A549 (cell line): ENCODE measurements around the gene USP2. TPM values are rescaled to one million over a fixed set of nuclear protein-coding genes. Genes with fewer than 3 reads are reported as not detected.

ENCODE experiments used
- ATAC-seq, 2 experiments: fragments of 200-7000 bp in 1 of 2; fragments of >200 bp in 1 of 2; cut with Nextera tagmentation in 1 of 2; cut with Tn5 transposase in 1 of 2; 3 replicates each; pipeline versions ENCODE4 v1.8.0 to v1.9.1; 2018 to 2020; ENCODE audit warnings: mild to moderate bottlenecking in 1 of 2, moderate library complexity in 1 of 2
- CTCF ChIA-PET: fragments of 300-600 bp; sonication (Branson Sonifier 250); formaldehyde crosslinking; extraction: SDS; loops from one replicate; lab custom pipeline; 2021; ENCODE audit warnings: antibody characterized with exemption, inconsistent platforms; lab: Yijun Ruan, JAX
- POLR2A ChIA-PET: fragments of 350-600 bp; formaldehyde crosslinking; extraction: SDS; loops from one replicate; lab custom pipeline; 2021; ENCODE audit warnings: antibody characterized with exemption, inconsistent platforms; lab: Yijun Ruan, JAX
- DNase-seq, 2 experiments: peaks; one replicate each; pipeline versions ENCODE4 v3.0.0 to v3.0.0-alpha.2; 2011 to 2016; ENCODE audit warnings: low read depth in 1 of 2, low spot score in 1 of 2
- FAIRE-seq: peaks from 2 replicates; lab custom pipeline; 2011; peaks lifted over from hg19 to GRCh38; lab: Jason Lieb, UNC
- H3K27ac ChIP-seq, 2 experiments: fragments of >200 bp; sonication (Bioruptor Twin); formaldehyde crosslinking; 3 replicates each; pipeline ENCODE4 v1.5.1; 2016 to 2017
- H3K4me1 ChIP-seq: fragments of >200 bp; sonication (Bioruptor Twin); formaldehyde crosslinking; 3 replicates; pipeline ENCODE4 v1.6.1; 2016
- H3K4me2 ChIP-seq: fragments of >200 bp; sonication (Bioruptor Twin); formaldehyde crosslinking; 3 replicates; pipeline ENCODE4 v1.6.1; 2016
- H3K4me3 ChIP-seq: fragments of >200 bp; sonication (Bioruptor Twin); formaldehyde crosslinking; 3 replicates; pipeline ENCODE4 v1.5.1; 2016
- H3K9me3 ChIP-seq: fragments of >200 bp; sonication (Bioruptor Twin); formaldehyde crosslinking; 3 replicates; pipeline ENCODE4 v1.6.1; 2016
- EHF ChIP-seq: fragments of 250-450 bp; sonication (Bioruptor Pico); IDR thresholded peaks from 2 replicates; pipeline ENCODE4 v1.5.0; 2020; ENCODE audit warnings: mild to moderate bottlenecking
- EP300 ChIP-seq, 2 experiments: fragments of >200 bp; sonication (Bioruptor Twin); formaldehyde crosslinking; IDR thresholded peaks; 2 replicates in 1 of 2; 3 replicates in 1 of 2; pipeline ENCODE4 v1.6.1; 2016 to 2017
- FOXS1 ChIP-seq: fragments of 250-450 bp; sonication (Bioruptor Pico); IDR thresholded peaks from 2 replicates; pipeline ENCODE4 v1.5.0; 2020; ENCODE audit warnings: mild to moderate bottlenecking, moderate library complexity
- KDM5A ChIP-seq: fragments of 200-600 bp; sonication (generic); IDR thresholded peaks from 2 replicates; pipeline ENCODE4 v1.6.1; 2016; ENCODE audit warnings: antibody characterized with exemption, mild to moderate bottlenecking
- MAFK ChIP-seq: fragments of 450-650 bp; IDR thresholded peaks from 2 replicates; pipeline ENCODE4 v1.6.1; 2014; ENCODE audit not compliant: partially characterized antibody
- NR3C1 ChIP-seq: fragments of >200 bp; sonication (Bioruptor Twin); formaldehyde crosslinking; IDR thresholded peaks from 3 replicates; pipeline ENCODE4 v1.6.1; 2017
- PBX3 ChIP-seq: IDR thresholded peaks from 2 replicates; pipeline ENCODE4 v1.6.1; 2012
- POLR2A ChIP-seq: IDR thresholded peaks from 2 replicates; pipeline ENCODE4 v1.6.1; 2012; ENCODE audit warnings: mild to moderate bottlenecking, low read length
- RCOR1 ChIP-seq: fragments of 150-350 bp; IDR thresholded peaks from 2 replicates; pipeline ENCODE4 v1.6.1; 2014; ENCODE audit warnings: antibody characterized with exemption, low read length, low read depth
- RFX5 ChIP-seq: fragments of 450-650 bp; IDR thresholded peaks from 2 replicates; pipeline ENCODE4 v1.7.1; 2014; ENCODE audit warnings: antibody characterized with exemption, mild to moderate bottlenecking, moderate library complexity
- RNF2 ChIP-seq: fragments of 200-600 bp; sonication (generic); IDR thresholded peaks from 2 replicates; pipeline ENCODE4 v1.6.1; 2016; ENCODE audit warnings: low read depth, mild to moderate bottlenecking, antibody characterized with exemption, moderate library complexity, borderline replicate concordance
- TFCP2L1 ChIP-seq: fragments of 250-450 bp; sonication (Bioruptor Pico); IDR thresholded peaks from 2 replicates; pipeline ENCODE4 v1.5.0; 2021; ENCODE audit warnings: mild to moderate bottlenecking
- TP53 ChIP-seq: fragments of 250-450 bp; sonication (Bioruptor Pico); IDR thresholded peaks from 2 replicates; pipeline ENCODE4 v1.5.0; 2021; ENCODE audit warnings: mild to moderate bottlenecking, moderate library complexity
- USF2 ChIP-seq: fragments of 450-650 bp; IDR thresholded peaks from 2 replicates; pipeline ENCODE4 v1.6.1; 2014; ENCODE audit warnings: antibody characterized with exemption
- ZFP36 ChIP-seq: fragments of 450-650 bp; IDR thresholded peaks from 2 replicates; pipeline ENCODE4 v1.6.1; 2014; ENCODE audit warnings: borderline replicate concordance; ENCODE audit not compliant: partially characterized antibody
- ZNF302 ChIP-seq: fragments of 250-450 bp; sonication (Bioruptor Pico); IDR thresholded peaks from 2 replicates; pipeline ENCODE4 v1.9.0; 2021; ENCODE audit warnings: inconsistent platforms, mild to moderate bottlenecking, moderate library complexity
- WGBS: methylation state at CpG from one replicate; pipeline ENCODE4 v1.1.6; 2017; ENCODE audit errors: missing lambda C conversion rate; 5-methylcytosine and 5-hydroxymethylcytosine counted together
- polyA plus RNA-seq, 4 experiments: library from polyadenylated mRNA; depleted of rRNA in 3 of 4; stranded (reverse); fragments of >200 nt; fragmentation: RNase III in 1 of 4; extraction: RNeasy Plus Mini Kit Qiagen cat#74134 plus additional on column Dnase treatment in 1 of 4; gene quantifications; 2 replicates in 3 of 4; 3 replicates in 1 of 4; pipeline ENCODE4 v1.2.3, GENCODE V29; 2011 to 2017
- TF ChIP-seq, protein P1 (sequence below): fragments of 200-600 bp; sonication (generic); IDR thresholded peaks from 2 replicates; pipeline ENCODE4 v1.6.1; 2016; ENCODE audit warnings: antibody characterized with exemption, mild to moderate bottlenecking, moderate library complexity
- TF ChIP-seq, protein P2 (sequence below): fragments of >200 bp; sonication (Bioruptor Twin); formaldehyde crosslinking; IDR thresholded peaks from 3 replicates; pipeline ENCODE4 v1.6.1; 2016
- TF ChIP-seq, protein P3 (sequence below): fragments of 250-450 bp; sonication (Bioruptor Pico); IDR thresholded peaks from 2 replicates; pipeline ENCODE4 v1.5.0; 2021; ENCODE audit warnings: mild to moderate bottlenecking, moderate library complexity, borderline replicate concordance

Gene USP2
- polyA plus RNA-seq, 2 of the 4 experiments (the other 2 are of a cell fraction): 0.30 to 0.48 TPM

- Histone ChIP-seq H3K9me3 (no peaks in the 10 kb centered on the region), H3K4me1 (peaks cover 52% of the 10 kb centered on the region), H3K4me2 (no peak overlapping the region), H3K4me3 (no peak overlapping the region), H3K27ac (peak overlapping the region in 1 of 2 experiments; percentile 71; a peak in 4 of 6 replicates)
- no peak for DNase-seq
- POLR2A ChIA-PET: no interaction called here
- ATAC-seq: no peak
- CTCF ChIA-PET: interaction anchor here (1.3 to 5.8 kb wide), 9 partner anchors 13 to 115 kb away, joined by 3 to 341 read pairs (median 22); partner anchors contain the start of genes C1QTNF5 and USP2
- WGBS: 83% methylated on average over 10 of the region's 10 CpGs
- no peak for FAIRE-seq
- TF ChIP-seq RFX5 (no peak), ZNF302 (no peak), EHF (CRISPR knock-in tag) (no peak), MAFK (no peak), ZFP36 (no peak), RNF2 (no peak), NR3C1 (no peak), POLR2A (no peak), KDM5A (no peak), PBX3 (no peak), EP300 (IDR thresholded peaks at IDR 0.05) (no peak), USF2 (no peak), TFCP2L1 (CRISPR knock-in tag) (no peak), FOXS1 (CRISPR knock-in tag) (no peak), RCOR1 (no peak), TP53 (no peak)
- TF ChIP-seq, protein P1, sequence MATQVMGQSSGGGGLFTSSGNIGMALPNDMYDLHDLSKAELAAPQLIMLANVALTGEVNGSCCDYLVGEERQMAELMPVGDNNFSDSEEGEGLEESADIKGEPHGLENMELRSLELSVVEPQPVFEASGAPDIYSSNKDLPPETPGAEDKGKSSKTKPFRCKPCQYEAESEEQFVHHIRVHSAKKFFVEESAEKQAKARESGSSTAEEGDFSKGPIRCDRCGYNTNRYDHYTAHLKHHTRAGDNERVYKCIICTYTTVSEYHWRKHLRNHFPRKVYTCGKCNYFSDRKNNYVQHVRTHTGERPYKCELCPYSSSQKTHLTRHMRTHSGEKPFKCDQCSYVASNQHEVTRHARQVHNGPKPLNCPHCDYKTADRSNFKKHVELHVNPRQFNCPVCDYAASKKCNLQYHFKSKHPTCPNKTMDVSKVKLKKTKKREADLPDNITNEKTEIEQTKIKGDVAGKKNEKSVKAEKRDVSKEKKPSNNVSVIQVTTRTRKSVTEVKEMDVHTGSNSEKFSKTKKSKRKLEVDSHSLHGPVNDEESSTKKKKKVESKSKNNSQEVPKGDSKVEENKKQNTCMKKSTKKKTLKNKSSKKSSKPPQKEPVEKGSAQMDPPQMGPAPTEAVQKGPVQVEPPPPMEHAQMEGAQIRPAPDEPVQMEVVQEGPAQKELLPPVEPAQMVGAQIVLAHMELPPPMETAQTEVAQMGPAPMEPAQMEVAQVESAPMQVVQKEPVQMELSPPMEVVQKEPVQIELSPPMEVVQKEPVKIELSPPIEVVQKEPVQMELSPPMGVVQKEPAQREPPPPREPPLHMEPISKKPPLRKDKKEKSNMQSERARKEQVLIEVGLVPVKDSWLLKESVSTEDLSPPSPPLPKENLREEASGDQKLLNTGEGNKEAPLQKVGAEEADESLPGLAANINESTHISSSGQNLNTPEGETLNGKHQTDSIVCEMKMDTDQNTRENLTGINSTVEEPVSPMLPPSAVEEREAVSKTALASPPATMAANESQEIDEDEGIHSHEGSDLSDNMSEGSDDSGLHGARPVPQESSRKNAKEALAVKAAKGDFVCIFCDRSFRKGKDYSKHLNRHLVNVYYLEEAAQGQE: no peak
- TF ChIP-seq, protein P2, sequence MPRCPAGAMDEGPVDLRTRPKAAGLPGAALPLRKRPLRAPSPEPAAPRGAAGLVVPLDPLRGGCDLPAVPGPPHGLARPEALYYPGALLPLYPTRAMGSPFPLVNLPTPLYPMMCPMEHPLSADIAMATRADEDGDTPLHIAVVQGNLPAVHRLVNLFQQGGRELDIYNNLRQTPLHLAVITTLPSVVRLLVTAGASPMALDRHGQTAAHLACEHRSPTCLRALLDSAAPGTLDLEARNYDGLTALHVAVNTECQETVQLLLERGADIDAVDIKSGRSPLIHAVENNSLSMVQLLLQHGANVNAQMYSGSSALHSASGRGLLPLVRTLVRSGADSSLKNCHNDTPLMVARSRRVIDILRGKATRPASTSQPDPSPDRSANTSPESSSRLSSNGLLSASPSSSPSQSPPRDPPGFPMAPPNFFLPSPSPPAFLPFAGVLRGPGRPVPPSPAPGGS: no peak
- TF ChIP-seq, protein P3, sequence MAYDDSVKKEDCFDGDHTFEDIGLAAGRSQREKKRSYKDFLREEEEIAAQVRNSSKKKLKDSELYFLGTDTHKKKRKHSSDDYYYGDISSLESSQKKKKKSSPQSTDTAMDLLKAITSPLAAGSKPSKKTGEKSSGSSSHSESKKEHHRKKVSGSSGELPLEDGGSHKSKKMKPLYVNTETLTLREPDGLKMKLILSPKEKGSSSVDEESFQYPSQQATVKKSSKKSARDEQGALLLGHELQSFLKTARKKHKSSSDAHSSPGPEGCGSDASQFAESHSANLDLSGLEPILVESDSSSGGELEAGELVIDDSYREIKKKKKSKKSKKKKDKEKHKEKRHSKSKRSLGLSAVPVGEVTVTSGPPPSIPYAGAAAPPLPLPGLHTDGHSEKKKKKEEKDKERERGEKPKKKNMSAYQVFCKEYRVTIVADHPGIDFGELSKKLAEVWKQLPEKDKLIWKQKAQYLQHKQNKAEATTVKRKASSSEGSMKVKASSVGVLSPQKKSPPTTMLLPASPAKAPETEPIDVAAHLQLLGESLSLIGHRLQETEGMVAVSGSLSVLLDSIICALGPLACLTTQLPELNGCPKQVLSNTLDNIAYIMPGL (CRISPR knock-in tag): no peak
Measured at GRCh38 chr11:119359365-119360214, 21.9 kb downstream of the USP2 start.
